ENCODE results near the gene F2R.

GRCh38 chr5:76735762-76736545 is 20.0 kb downstream of the F2R start:
- TF ChIP-seq EZH2 (IDR thresholded peaks at IDR 0.05; ENCODE audit: low read length): no peak
- no peak for TF ChIP-seq CTCF (optimal IDR thresholded peaks at IDR 0.05 in 1 of 3, IDR thresholded peaks at IDR 0.05 in 1 of 3, conservative IDR thresholded peaks at IDR 0.05 in 1 of 3; ENCODE audit: extremely low read depth in 1 of 3, insufficient read depth in 2 of 3, low read length in 3 of 3)

All from keratinocyte (primary cell).